RWPE1 (cell line): ENCODE data around the gene CACNG3.

Experiments used
- CTCF ChIA-PET: fragments of 350-600 bp; sonication (Branson Sonifier 250); formaldehyde crosslinking; extraction: SDS; loops from one replicate; lab custom pipeline; 2021; lab: Yijun Ruan, JAX
- POLR2A ChIA-PET: fragments of 400-600 bp; formaldehyde crosslinking; extraction: SDS; loops from one replicate; lab custom pipeline; 2020; ENCODE audit warnings: antibody characterized with exemption; ENCODE audit not compliant: low non-redundant PET; lab: Yijun Ruan, JAX
- DNase-seq: peaks from one replicate; pipeline ENCODE4 v3.0.0; 2012; ENCODE audit warnings: low spot score
- H3K27ac ChIP-seq: fragments of 450-650 bp; 2 replicates; pipeline ENCODE4 v1.5.1; 2017
- TF ChIP-seq, protein P1 (sequence below): fragments of 450-650 bp; conservative IDR thresholded peaks from 2 replicates; pipeline ENCODE4 v1.5.1; 2017; ENCODE audit warnings: low read depth, mild to moderate bottlenecking

CACNG3 gene

DNA sequence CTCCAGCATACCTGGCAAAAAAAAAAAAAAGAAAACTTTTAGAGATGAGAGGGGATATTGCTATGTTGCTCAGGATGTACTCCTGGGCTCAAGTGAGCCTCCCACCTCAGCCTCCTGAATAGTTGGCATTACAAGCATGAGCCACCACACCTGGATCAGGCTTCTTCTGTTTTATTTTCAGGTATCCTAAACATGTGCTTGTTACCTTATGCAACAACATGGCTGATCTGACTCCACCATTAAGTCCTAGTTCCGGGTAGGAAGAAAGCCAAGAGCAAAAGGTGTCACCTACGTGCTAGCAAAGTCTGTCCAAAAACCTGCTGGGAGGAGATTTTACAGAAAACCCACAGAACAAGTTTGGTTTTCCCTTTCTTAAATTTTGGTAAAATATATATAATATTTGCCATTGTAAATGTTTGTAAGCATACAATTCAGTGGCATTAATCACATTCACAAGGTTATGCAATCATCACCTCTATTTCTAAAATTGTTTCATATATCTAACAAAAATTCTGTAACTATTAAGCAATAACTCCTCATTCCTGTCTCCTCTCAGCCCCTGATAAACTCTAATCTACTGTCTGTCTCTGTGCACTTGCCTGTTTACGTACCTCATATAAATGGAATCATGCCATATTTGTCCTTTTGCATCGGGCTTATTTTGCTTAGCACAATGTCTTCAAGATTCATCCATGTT, 9.1 kb upstream of the CACNG3 start:
- POLR2A ChIA-PET, result no interaction called here
- CTCF ChIA-PET, result no interaction called here

DNA sequence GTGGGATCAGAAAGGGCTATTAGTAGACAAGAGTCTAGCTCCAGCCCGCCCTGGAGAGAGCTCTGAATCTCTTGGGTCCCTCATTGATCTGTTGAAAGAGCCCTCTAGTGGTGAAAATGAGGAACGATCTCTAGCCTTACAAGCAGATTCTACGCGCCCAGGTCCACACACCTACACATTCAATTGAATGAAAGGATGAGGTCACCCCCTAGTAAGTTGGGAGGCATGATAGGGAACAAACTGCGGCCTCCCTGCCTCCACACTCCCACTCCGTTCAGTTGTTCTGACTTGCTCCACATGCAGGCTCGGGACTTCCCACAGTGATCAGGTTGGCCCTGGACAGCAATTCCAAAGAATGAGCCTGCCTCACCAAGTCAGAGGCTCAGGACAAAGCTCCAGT, 2.9 kb upstream of the CACNG3 start:
- CTCF ChIA-PET, result interaction anchor here (0.6 to 1.9 kb wide), 15 partner anchors 9 to 517 kb away, joined by 3 to 9 read pairs (median 3); no protein-coding TSS in a partner anchor
- TF ChIP-seq, protein P1, sequence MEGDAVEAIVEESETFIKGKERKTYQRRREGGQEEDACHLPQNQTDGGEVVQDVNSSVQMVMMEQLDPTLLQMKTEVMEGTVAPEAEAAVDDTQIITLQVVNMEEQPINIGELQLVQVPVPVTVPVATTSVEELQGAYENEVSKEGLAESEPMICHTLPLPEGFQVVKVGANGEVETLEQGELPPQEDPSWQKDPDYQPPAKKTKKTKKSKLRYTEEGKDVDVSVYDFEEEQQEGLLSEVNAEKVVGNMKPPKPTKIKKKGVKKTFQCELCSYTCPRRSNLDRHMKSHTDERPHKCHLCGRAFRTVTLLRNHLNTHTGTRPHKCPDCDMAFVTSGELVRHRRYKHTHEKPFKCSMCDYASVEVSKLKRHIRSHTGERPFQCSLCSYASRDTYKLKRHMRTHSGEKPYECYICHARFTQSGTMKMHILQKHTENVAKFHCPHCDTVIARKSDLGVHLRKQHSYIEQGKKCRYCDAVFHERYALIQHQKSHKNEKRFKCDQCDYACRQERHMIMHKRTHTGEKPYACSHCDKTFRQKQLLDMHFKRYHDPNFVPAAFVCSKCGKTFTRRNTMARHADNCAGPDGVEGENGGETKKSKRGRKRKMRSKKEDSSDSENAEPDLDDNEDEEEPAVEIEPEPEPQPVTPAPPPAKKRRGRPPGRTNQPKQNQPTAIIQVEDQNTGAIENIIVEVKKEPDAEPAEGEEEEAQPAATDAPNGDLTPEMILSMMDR, result peak; percentile 71
- DNase-seq, result peak; percentile 56
- POLR2A ChIA-PET, result no interaction called here
- no peak overlapping the region for H3K27ac ChIP-seq

More for the DNA sequence above, 9.1 kb upstream of the CACNG3 start:
- no peak for DNase-seq
- H3K27ac ChIP-seq, result no peak overlapping the region
- TF ChIP-seq, protein P1, result no peak

GRCh38 chr16:24257958-24258357, 1.8 kb downstream of the CACNG3 start:
- CTCF ChIA-PET, result no interaction called here
- no peak for DNase-seq
- POLR2A ChIA-PET, result no interaction called here
- TF ChIP-seq, protein P1, result no peak
- no peak overlapping the region for H3K27ac ChIP-seq

DNA sequence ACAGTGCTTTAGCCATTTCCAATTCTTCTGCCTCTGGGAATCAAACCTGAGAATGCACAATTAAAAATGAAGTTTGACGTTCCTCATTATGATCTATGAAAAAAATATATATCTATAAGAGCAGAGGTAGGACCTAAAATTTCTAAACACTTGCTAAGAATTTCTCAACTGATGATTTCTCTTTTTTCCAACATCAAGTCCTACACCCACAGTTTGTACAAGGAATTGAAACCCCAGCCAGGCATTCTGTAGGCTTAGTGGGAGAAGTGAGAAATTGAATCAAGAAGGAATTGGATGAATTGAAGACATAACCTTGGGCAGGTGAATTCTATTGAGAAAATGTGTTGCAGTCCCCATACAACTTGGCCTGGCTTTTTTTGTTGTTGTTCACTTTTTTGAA, 2.7 kb downstream of the CACNG3 start:
- DNase-seq, result no peak
- TF ChIP-seq, protein P1, result no peak
- POLR2A ChIA-PET, result no interaction called here
- CTCF ChIA-PET, result interaction anchor here (0.7 kb wide), 1 partner anchor 160 kb away, joined by 3 read pairs; no protein-coding TSS in a partner anchor
- H3K27ac ChIP-seq, result no peak overlapping the region

DNA sequence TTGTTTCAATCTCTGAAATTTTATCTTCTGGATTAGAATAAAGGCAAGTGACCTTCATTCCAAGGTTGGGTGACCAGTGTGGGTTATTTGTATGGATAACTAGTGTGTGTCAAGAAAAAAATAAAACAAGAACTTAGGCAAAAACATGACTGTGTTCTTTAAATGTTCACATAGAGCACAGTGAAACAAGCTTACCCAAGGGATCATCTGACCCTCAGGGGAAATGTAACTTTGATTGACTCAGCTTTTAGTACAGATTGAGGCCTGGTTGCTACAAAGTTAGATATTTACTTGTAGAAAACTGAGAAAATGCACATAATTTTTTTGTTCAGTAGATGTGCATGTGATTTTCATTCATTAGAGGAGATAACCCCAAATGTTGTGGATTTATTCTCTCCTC, 6.7 kb downstream of the CACNG3 start:
- ChIA-PET POLR2A (no interaction called here), CTCF (no interaction called here)
- H3K27ac ChIP-seq, result no peak overlapping the region
- TF ChIP-seq, protein P1, result no peak
- no peak for DNase-seq

- H3K27ac ChIP-seq, result no peak overlapping the region
- DNase-seq, result no peak
- ChIA-PET POLR2A (no interaction called here), CTCF (interaction anchor here (0.7 to 0.8 kb wide), 3 partner anchors 13 to 42 kb away, joined by 3 read pairs; no protein-coding TSS in a partner anchor)
- TF ChIP-seq, protein P1, result no peak
Observed at GRCh38 chr16:24270721-24271442, 14.7 kb downstream of the CACNG3 start.
